ENCODE measurements around the gene KCNK3. TPM values are rescaled to one million over a fixed set of nuclear protein-coding genes. Genes with fewer than 3 reads are reported as not detected.

Gene KCNK3
- total RNA-seq, 1 donor from 2014 or later: 21.7 TPM

- peaks cover 19% of the 10 kb centered on the region for H3K4me1 Mint-ChIP-seq (ENCODE audit: low read depth, unreplicated experiment)
- H3K27ac Mint-ChIP-seq (ENCODE audit: unreplicated experiment): no peak overlapping the region
- no peaks in the 10 kb centered on the region for H3K9me3 Mint-ChIP-seq (ENCODE audit: unreplicated experiment)
- H3K4me3 Mint-ChIP-seq (ENCODE audit: unreplicated experiment): no peak overlapping the region
- H3K36me3 Mint-ChIP-seq (ENCODE audit: unreplicated experiment): no peaks in the 10 kb centered on the region
- no peak for DNase-seq
- no peak for TF ChIP-seq CTCF (IDR thresholded peaks at IDR 0.05; ENCODE audit: partially characterized antibody, unreplicated experiment)
- H3K27me3 Mint-ChIP-seq (ENCODE audit: unreplicated experiment): peaks cover 6% of the 10 kb centered on the region
These were observed 39.9 kb downstream of the KCNK3 start for GRCh38 chr2:26732446-26732845.

GRCh38 chr2:26733413-26733812 lies 40.9 kb downstream of the KCNK3 start:
- H3K9me3 Mint-ChIP-seq (ENCODE audit: unreplicated experiment): no peaks in the 10 kb centered on the region
- no peak for DNase-seq
- peaks cover 6% of the 10 kb centered on the region for H3K27me3 Mint-ChIP-seq (ENCODE audit: unreplicated experiment)
- peaks cover 19% of the 10 kb centered on the region for H3K4me1 Mint-ChIP-seq (ENCODE audit: low read depth, unreplicated experiment)
- TF ChIP-seq CTCF (IDR thresholded peaks at IDR 0.05; ENCODE audit: partially characterized antibody, unreplicated experiment): no peak
- no peaks in the 10 kb centered on the region for H3K36me3 Mint-ChIP-seq (ENCODE audit: unreplicated experiment)
- no peak overlapping the region for H3K4me3 Mint-ChIP-seq (ENCODE audit: unreplicated experiment)
- H3K27ac Mint-ChIP-seq (ENCODE audit: unreplicated experiment): no peak overlapping the region

GRCh38 chr2:26735097-26735496 lies 42.6 kb downstream of the KCNK3 start:
- H3K9me3 Mint-ChIP-seq (ENCODE audit: unreplicated experiment): peaks cover 3% of the 10 kb centered on the region
- H3K4me1 Mint-ChIP-seq (ENCODE audit: low read depth, unreplicated experiment): peaks cover 22% of the 10 kb centered on the region
- peaks cover 9% of the 10 kb centered on the region for H3K27me3 Mint-ChIP-seq (ENCODE audit: unreplicated experiment)
- TF ChIP-seq CTCF (IDR thresholded peaks at IDR 0.05; ENCODE audit: partially characterized antibody, unreplicated experiment): no peak
- no peak overlapping the region for H3K27ac Mint-ChIP-seq (ENCODE audit: unreplicated experiment)
- H3K36me3 Mint-ChIP-seq (ENCODE audit: unreplicated experiment): peaks cover 3% of the 10 kb centered on the region
- DNase-seq: no peak
- H3K4me3 Mint-ChIP-seq (ENCODE audit: unreplicated experiment): no peak overlapping the region

GRCh38 chr2:26735883-26736588 lies 43.5 kb downstream of the KCNK3 start:
- TF ChIP-seq CTCF (IDR thresholded peaks at IDR 0.05; ENCODE audit: partially characterized antibody, unreplicated experiment): no peak
- peaks cover 17% of the 10 kb centered on the region for H3K27me3 Mint-ChIP-seq (ENCODE audit: unreplicated experiment)
- H3K36me3 Mint-ChIP-seq (ENCODE audit: unreplicated experiment): peaks cover 3% of the 10 kb centered on the region
- H3K9me3 Mint-ChIP-seq (ENCODE audit: unreplicated experiment): peaks cover 11% of the 10 kb centered on the region
- no peak overlapping the region for H3K27ac Mint-ChIP-seq (ENCODE audit: unreplicated experiment)
- H3K4me1 Mint-ChIP-seq (ENCODE audit: low read depth, unreplicated experiment): peaks cover 26% of the 10 kb centered on the region
- no peak for DNase-seq
- H3K4me3 Mint-ChIP-seq (ENCODE audit: unreplicated experiment): no peak overlapping the region

- TF ChIP-seq CTCF (IDR thresholded peaks at IDR 0.05; ENCODE audit: partially characterized antibody, unreplicated experiment): no peak
- peaks cover 3% of the 10 kb centered on the region for H3K36me3 Mint-ChIP-seq (ENCODE audit: unreplicated experiment)
- peaks cover 17% of the 10 kb centered on the region for H3K27me3 Mint-ChIP-seq (ENCODE audit: unreplicated experiment)
- H3K9me3 Mint-ChIP-seq (ENCODE audit: unreplicated experiment): peaks cover 18% of the 10 kb centered on the region
- H3K4me1 Mint-ChIP-seq (ENCODE audit: low read depth, unreplicated experiment): peaks cover 26% of the 10 kb centered on the region
- no peak for DNase-seq
- H3K4me3 Mint-ChIP-seq (ENCODE audit: unreplicated experiment): no peak overlapping the region
- H3K27ac Mint-ChIP-seq (ENCODE audit: unreplicated experiment): no peak overlapping the region
These were observed 44.7 kb downstream of the KCNK3 start for GRCh38 chr2:26737221-26737620.
